GM12891 (cell line): ENCODE data around the gene GDPD5.

Source experiments
- PAX5 ChIP-seq: IDR thresholded peaks from 2 replicates; pipeline ENCODE4 v1.6.1; 2011; ENCODE audit warnings: low read length, moderate library complexity, mild to moderate bottlenecking; ENCODE audit not compliant: insufficient read depth, severe bottlenecking
- POLR2A ChIP-seq: IDR thresholded peaks from 2 replicates; pipeline ENCODE4 v1.6.1; 2011; ENCODE audit warnings: low read depth, low read length, control low read depth
- POLR2AphosphoS5 ChIP-seq: IDR thresholded peaks from 2 replicates; pipeline ENCODE4 v1.6.1; 2011; ENCODE audit warnings: low read depth, low read length, control low read depth
- SPI1 ChIP-seq: IDR thresholded peaks from 2 replicates; pipeline ENCODE4 v1.6.1; 2011; ENCODE audit warnings: low read depth, low read length, control low read depth
- TAF1 ChIP-seq: IDR thresholded peaks from 2 replicates; pipeline ENCODE4 v1.6.1; 2011; ENCODE audit warnings: low read depth, low read length, control low read depth

DNA sequence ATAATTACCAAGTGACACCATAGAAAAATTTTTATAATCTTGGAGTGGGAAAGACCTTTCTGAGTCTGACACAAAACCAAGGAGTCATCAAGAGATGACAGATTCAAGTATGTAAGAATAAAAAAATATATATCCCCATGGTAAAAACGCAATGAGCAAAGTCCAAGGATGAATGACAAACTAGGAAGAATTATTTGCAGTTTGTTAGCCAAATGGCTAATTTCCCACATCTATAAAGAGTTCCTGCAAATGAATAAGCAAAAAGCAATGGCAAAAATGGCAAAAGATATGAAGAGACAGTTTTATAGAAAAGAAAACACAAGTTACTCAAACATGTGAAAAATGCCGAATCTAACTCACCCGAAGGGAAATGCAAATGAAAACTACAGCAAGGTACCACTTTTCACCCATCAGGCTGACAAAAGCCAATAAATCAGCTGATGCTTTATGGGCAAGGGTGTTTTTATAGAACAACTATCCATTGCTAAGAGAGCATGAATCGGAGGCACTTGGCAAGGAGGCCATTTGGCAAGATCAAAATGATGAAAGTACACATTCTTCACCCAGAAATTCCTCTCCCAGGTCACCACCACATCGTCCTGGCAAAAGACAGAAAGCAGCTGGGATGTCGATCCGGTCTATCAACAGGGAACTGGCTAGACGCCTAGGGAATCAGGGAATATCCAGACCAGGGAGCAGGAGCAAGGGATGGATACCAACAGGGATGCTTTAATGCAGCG is 71.7 kb downstream of the GDPD5 start:
- TF ChIP-seq POLR2A = no peak
- no peak for TF ChIP-seq SPI1
- no peak for TF ChIP-seq POLR2AphosphoS5
- no peak for TF ChIP-seq TAF1
- TF ChIP-seq PAX5 = no peak
